DMS 273 (cell line): ENCODE data around the gene METTL15.
"Not testable (repeated sequence)": the region's sequence is repeated elsewhere in the genome, so short reads cannot be mapped to it uniquely, and the experiment has no call there.

Source experiments
- DNase-seq: peaks from one replicate; lab custom pipeline; 2025; ENCODE audit not compliant: unreplicated experiment; lab: John Stamatoyannopoulos, UW

METTL15 gene

DNA sequence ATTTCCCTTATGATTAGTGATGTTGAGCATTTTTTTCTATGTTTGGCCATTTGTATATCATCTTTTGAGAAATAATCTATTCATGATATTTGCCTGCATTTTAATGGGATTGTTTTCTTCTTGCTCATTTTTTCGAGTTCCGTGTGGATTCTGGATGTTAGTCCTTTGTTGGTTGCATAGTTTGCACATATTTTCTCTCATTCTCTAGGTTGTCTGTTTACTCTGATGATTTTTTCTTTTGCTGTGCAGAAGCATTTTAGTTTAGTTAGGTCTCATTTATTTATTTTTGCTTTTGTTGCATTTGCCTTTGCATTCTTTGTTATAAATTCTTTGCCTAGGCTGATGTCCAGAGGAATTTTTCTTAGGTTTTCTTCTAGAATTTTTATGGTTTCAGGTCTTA is 87.3 kb downstream of the METTL15 start:
- DNase-seq = no peak

DNA sequence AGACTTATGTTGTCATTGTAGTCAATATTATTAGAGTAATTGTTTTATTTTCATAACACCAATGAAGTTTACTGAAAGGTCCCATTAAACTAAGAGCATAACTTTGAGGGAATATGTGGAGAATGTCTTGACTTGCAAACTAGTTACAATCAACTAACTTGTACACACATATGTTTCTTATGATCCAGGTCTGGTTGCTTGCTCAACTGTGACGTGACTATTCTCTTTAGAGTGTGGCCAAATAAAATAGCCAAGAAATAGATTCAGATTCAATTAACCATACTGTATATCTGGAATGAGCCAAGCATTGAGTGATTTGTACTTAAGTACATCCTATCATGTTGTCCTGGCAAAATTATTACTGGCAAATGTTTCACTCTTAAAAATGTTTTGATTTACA is 101.7 kb downstream of the METTL15 start:
- no peak for DNase-seq

DNA sequence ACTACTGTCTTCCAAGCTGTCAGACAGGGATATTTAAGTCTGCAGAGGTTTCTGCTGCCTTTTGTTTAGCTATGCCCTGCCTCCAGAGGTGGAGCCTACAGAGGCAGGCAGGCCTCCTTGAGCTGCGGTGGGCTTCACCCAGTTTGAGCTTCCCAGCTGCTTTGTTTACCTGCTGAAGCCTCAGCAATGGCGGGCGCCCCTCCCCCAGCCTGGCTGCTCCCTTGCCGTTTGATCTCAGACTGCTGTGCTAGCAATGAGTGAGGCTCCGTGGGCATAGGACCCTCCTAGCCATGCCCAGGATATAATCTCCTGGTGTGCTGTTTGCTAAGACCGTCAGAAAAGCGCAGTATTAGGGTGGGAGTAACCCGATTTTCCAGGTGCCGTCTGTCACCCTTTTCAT is 113.9 kb downstream of the METTL15 start:
- not testable (repeated sequence) for DNase-seq

DNA sequence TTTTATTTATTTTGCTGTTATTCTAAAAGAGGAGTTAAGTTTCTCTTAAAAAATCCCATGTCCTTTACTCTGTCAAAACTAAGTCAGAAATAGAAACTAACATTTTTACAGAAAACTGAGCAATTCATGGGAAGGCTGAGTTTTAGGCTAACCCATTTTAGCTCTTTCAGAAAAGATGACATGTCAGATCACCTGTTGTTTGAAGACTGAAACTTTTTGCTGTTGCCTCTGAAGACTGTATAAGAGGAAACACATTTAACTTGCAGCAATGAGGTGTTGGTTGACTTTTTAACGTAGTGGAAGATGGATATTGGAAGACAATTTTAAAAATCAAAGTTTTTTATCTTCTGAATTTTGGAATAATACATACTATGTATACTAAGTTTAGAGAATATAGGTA is 115.4 kb downstream of the METTL15 start:
- DNase-seq = no peak

DNA sequence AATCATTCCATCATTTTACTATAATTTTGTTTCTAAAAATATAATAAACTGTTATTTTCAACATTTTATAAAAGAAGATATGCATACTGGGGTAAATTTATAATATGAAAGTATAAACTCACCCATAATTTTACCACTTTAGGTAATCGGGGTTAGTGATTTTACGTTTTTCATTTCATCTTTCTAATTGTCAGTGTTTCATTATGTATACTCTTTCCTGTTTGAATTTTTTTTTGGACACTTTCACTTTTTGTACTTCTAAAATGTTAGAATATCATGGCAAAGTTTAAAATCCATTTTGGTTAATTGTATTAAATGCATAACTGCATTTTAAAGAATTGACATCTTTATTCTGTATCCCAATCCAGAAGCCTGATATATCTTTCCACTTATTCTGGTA is 115.8 kb downstream of the METTL15 start:
- DNase-seq = no peak

DNA sequence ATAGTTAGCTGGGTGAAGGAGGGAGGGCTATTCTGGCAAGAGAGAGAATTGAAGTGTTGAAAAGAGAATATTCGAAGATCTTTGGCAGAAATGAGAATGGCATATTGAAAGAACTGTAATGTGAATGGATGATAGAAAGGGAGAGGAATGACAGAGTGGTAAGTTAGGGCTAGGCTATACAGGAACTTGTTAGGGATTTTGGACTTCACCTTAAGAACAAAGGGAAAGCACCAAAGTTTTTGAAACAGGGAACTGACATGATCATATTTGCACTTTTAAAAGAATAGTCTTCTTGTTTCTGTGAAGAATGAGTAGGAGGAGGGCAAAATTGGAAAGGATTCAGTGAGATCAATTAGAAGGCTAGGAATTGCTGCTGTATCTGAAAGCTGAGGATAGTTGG is 119.3 kb downstream of the METTL15 start:
- no peak for DNase-seq

DNA sequence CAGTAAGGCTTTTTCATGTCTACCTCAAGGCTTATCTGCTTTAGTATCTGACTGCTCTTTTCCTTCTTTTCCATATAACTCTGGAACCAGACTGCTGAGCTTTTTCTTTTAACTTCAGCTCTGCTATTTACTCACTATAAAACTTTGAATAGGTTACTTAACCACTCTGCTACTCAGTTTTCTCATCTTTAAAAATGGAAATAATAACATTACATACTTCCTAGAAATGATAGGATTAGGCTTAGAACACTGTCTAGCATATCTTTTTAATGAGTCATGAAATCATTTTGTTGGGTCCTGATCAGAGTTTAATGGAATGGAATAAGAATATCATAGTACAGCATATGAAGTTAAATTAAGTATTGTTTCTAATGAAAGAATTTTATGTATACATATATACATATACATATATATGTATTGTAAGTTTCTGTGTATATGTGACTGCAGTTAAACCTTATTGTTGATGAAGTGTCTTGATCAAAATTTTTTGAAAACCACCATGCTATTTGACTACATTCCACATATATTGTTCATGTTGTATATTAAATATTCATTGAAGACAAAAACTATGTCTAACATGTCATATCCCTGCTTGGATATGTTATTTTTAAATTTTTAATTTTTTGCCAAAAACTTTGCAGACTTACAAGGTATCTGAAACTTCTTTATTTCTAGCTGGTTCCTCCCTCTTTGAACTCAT is 120.2 kb downstream of the METTL15 start:
- no peak for DNase-seq

DNA sequence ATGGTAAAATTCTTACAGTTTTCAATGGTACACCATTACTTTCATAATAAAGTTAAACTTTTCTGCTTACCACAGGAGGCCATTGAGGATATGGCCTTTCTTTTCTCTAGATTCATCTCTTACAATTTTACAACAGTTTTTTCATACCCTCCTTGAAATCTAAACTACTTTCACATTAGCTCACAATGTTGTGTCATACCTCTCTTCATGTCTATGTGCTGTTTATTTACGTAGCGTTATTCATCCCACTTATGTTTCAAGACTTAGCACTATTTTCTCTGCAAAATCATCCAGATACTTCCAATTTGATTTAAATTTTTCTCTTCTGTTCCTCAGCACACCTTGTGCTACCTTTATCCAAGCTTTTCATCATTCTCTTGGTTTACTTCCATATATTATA is 123.3 kb downstream of the METTL15 start:
- no peak for DNase-seq

DNA sequence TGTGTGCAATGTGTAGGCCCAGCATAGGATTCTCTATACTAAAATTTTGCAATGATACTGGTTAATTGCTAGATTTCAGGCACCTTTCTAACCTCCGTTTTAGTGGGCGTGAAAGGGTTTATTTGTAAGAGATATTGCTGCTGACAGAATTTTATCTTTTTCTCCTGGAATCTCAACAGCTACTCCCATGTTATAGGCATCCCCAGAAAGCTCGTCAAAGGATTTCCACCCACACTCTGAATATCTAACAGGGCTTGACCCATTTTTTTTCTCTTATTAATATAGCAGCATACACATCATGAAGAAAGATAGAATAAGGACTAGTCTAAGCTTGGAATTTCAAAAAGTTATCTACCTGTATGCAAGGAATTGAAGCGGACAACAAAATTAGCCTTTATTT is 124.5 kb downstream of the METTL15 start:
- no peak for DNase-seq

DNA sequence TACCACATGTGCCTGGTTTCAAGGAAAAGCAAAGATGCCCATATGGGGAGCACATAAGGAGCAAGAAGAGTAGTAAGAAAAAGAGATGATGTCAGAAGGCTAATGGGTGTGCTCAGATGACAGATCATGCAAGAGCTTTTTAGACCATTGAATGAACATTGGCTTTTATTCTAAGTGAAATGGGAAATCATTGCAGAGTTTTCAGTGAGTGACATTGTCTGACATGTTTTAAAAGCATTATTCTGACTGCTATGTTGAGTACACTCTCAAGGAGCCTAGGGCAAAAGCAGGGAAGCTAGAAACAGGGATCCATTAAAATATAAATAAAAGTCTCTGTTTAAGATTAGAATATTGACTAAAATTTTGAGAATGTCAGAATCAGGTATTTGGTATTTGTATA is 133.6 kb downstream of the METTL15 start:
- no peak for DNase-seq

DNA sequence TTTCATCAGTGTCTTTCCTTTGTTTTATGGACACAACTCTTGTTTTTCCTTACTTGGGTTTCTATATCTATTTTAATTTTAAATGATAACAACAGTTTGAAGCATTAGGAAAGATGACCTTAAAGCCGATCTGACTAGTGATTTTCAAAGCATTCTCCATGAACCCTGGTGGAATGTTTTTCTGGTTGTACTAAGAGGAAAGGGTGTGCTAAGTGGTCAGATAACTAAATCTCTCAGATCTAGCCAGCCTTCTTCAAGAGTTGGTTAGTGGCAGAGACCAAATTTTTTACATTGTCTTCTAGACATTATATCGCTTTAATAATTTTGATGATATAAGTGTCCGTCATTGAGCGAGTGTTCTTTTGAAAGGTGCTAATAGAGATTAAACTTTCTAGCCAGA is 134.4 kb downstream of the METTL15 start:
- DNase-seq = no peak

DNA sequence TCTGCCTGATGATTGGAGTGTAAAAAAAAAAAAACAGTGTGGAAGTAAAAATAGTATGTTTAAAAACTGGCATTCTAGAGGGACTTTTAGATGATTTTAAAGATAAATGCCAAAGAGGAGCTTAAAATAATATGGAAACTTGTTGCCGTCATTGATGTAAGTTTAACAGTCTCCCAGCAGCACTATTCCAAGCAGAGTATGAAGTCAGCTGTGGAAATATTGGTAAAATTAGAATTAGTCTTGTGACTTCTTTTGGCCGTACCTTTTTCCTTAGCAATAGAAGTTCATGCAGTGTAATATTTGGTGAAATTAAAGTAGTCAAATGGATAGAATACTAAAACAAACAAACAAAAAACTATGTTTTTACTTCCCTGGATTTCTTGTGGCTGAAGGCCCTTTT is 134.9 kb downstream of the METTL15 start:
- DNase-seq = no peak

DNA sequence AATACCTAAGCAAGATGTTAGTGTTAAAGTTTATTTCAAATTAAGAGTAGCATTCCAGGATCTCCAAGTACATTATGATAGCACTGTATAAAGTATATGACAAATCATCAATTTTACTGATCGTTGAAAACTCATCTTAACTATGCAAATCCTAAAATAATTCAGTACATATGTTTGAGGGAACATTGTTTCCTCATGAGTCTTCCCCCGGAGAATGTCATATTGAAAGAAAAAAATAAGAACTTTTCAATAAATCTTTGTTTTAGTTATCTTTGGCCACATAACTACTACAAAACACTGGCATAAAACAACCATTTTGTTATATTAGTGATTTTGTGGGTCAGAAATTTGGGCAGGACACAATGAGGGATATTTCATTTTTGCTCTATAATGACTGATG is 135.4 kb downstream of the METTL15 start:
- no peak for DNase-seq

DNA sequence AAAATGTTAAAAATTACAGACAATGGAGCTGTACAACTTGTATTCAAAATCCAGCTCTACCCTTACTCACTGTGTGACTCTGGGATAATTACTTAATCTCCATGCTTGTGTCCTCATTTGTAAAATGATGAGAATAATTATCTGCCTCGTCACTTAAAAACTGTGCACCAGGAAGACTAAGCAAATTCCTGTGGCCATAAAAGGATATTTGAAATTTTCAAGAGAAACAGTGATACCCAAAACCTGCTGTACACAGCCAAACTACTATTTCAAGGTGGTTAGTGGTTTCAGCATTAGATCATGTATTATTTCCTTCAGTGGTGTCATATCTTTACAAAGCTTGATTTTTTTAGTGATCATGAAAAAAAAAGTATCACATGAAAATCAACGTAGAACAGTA is 136.9 kb downstream of the METTL15 start:
- no peak for DNase-seq

DNA sequence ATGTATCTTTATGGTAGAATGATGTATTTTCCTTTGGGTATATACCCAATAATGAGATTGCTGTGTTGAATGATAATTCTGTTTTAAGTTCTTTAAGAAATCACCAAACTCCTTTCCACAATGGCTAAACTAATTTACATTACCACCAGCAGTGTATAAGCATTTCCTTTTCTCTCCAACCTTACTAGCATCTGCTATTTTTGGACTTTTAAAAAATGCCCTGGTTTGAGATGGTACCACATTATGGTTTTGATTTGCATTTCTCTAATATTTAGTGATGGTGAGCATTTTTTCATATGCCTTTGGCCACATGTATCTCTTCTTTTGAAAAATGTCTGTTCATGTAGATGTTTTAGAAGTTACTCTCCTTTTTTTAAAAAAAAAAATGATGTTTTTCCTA is 142.0 kb downstream of the METTL15 start:
- DNase-seq = no peak

DNA sequence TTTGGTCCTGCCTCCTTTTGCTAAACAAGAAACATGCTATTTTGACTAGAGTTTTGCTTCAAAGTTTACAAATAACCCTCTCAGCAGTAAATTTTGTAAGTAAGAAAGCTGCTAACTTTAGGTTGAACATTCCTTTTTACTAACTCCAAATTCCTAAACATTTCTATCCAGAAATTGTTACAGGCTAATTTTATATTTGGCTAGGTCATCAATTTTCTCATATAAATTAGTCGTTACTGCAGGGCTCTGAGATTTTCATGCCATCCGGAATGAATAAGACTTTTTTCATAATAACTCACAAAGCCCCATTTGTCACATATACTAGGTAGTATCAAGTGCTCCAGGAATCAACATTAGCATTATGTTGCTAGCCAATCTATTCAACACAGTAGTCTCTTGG is 143.1 kb downstream of the METTL15 start:
- no peak for DNase-seq

DNA sequence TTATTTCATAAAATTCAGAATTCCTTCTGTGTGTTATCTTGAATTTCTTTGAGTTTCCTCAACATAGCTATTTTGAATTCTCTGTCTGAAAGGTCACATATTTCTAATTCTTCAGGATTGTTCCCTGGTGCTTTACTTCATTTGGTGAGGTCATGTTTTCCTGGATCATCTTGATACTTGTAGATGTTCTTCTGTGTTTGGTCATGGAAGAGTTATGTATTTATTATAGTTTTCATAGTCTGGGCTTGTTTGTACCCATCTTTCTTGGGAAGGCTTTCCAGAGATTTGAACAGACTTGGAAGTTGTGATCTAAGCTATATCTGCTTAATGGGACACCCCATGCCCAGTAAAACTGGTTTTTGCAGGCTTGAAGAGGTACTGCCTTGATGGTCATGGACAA is 149.6 kb downstream of the METTL15 start:
- no peak for DNase-seq

DNA sequence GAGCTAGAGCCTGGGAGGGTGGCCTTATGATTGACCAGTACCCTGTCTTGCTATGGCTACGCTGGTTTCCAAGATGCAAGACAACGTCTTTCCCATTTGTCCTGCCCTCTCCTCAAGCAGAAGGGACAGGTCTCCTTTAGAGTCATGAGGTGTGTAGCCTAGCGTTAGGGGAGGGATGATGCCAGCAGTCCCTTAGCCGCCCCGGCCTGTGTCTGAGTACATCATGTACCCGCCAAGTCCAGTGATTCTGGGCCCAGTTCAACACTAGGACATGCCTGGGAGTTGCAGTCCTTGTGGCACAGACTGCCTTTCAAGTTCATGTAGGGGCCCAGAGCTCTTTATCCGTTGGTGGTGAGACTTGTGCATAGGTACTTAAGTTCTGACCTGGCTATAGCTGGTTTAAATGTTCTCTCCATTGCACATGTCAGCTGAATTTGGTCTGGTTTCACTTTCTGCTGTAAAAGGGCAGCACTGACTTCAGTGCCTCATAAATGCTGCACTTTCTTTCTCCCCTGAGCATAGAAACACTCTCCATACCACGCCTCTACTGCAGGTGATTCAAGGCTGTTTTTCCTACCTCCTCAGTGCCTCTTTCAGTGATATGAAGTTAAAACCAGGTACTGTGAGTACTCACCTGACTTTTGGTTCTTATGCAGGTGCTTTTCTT is 151.1 kb downstream of the METTL15 start:
- no peak for DNase-seq

DNA sequence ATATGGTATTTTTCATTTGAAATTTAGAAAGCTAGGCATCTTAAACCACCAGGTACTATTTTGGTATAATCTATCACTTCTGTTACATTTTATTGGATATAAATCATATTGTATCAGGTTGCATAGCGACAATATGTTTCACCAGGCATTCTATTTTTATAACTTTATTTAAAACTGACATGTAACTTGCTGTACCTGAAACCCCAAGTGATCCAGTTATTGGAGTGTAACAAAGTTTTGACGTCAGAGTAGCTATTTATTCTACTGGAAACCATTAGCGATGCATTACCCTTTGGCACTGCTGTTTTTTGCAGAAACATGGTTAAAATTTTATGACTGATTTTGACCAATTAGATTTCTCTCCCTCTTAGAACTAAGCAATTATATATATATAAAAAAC is 160.7 kb downstream of the METTL15 start:
- no peak for DNase-seq

DNA sequence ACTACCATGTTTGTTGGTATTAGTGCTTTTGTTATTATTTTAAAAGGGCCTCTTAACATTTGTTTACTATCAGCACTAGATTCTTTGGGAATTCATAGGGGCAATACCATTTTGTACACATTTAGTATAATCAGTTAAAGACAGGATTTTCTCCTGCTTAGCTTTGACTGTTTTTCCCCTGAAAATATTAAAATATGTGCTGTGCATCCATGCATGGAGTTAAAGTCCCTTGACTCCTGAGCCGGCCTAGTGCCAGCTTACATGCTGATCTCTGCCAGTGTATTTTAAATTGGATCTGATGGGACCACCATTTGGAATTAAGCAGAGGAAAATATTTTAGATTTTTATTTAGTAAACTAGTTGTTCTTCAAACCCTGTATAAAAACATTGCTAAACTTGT is 161.4 kb downstream of the METTL15 start:
- no peak for DNase-seq

DNA sequence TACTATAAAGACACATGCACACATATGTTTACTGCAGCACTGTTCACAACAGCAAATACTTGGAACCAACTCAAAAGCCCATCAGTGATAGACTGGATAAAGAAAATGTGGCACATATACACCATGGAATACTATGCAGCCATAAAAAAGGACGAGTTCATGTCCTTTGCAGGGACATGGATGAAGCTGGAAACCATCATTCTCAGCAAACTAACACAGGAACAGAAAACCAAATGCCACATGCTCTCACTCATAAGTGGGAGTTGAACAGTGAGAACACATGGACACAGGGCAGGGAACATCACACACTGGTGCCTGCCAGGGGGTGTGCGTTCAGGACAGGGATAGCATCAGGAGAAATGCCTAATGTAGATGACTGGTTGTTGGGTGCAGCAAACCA is 164.1 kb downstream of the METTL15 start:
- not testable (repeated sequence) for DNase-seq

DNA sequence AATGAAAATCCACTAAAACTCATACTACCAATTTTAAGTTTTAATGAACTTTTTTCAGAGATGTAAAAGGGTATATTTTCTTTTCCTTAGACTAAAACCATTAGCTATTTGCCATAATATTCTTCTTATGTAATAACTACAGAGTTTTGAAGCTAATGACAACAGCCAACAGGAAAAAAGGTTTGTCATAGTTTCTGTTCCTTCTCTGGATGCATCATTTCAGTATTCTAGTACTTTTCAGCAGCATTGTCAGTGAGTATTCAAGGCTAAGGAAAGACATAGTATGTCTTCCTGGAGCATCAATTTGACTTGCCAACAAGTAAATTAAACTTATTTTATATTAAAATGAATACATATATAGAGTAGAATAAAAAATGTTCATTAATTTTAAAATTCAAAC is 166.0 kb downstream of the METTL15 start:
- DNase-seq = no peak

DNA sequence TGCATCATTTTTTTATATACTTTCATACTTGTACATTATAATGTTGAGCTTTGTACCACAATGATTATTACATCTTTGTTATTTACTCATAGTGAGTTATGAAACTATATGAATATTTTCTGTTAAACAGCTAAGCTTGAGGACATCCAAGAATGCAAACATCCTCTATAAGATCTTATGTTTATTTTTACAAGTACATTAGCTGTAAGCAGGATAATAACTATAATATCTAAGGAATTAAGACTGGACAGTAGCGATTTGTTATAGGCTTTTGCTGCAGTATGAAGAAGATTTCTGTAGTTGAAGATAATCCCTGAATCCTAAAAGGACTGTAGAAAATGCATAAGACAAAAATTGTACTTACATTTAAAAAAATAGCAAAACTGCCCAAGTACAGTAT is 176.0 kb downstream of the METTL15 start:
- no peak for DNase-seq
